Fibroblast of upper back skin (primary cell): Measurements from ENCODE around the gene USP13.
"Not testable (repeated sequence)": the region's sequence is repeated elsewhere in the genome, so short reads cannot be mapped to it uniquely, and the experiment has no call there.

ENCODE experiments used
- DNase-seq: peaks from one replicate; pipeline ENCODE4 v3.0.0-alpha.2; 2013

USP13 gene

GRCh38 chr3:179738998-179739397 is 86.2 kb downstream of the USP13 start:
- no peak for DNase-seq

- no peak for DNase-seq
These were observed 87.2 kb downstream of the USP13 start for GRCh38 chr3:179739816-179740594.

- DNase-seq = no peak
These were observed 91.1 kb downstream of the USP13 start for GRCh38 chr3:179743913-179744312.

GRCh38 chr3:179744667-179745066 is 91.8 kb downstream of the USP13 start:
- no peak for DNase-seq

- DNase-seq = no peak
These were observed 92.2 kb downstream of the USP13 start for GRCh38 chr3:179745079-179745478.

GRCh38 chr3:179745716-179746115 is 92.9 kb downstream of the USP13 start:
- DNase-seq = no peak

- peak; percentile 30 for DNase-seq
These were observed 98.0 kb downstream of the USP13 start for GRCh38 chr3:179750720-179751328.

- peak; percentile 40 for DNase-seq
These were observed 108.1 kb downstream of the USP13 start for GRCh38 chr3:179760944-179761343.

- no peak for DNase-seq
These were observed 112.6 kb downstream of the USP13 start for GRCh38 chr3:179765396-179765795.

GRCh38 chr3:179766416-179767133 is 113.7 kb downstream of the USP13 start:
- no peak for DNase-seq

GRCh38 chr3:179768080-179768479 is 115.2 kb downstream of the USP13 start:
- DNase-seq = peak; percentile 86

- peak; percentile 4 for DNase-seq
These were observed 116.8 kb downstream of the USP13 start for GRCh38 chr3:179769411-179770247.

GRCh38 chr3:179771797-179772196 is 119.0 kb downstream of the USP13 start:
- DNase-seq = no peak

GRCh38 chr3:179772297-179772696 is 119.5 kb downstream of the USP13 start:
- no peak for DNase-seq

GRCh38 chr3:179775416-179776122 is 122.7 kb downstream of the USP13 start:
- no peak for DNase-seq

- not testable (repeated sequence) for DNase-seq
These were observed 130.0 kb downstream of the USP13 start for GRCh38 chr3:179782841-179783240.

- no peak for DNase-seq
These were observed 136.2 kb downstream of the USP13 start for GRCh38 chr3:179788996-179789395.

- DNase-seq = no peak
These were observed 139.0 kb downstream of the USP13 start for GRCh38 chr3:179791793-179792192.

- DNase-seq = no peak
These were observed 141.5 kb downstream of the USP13 start for GRCh38 chr3:179794355-179794754.

- peak; percentile 31 for DNase-seq
These were observed 143.6 kb downstream of the USP13 start for GRCh38 chr3:179796421-179796820.

- no peak for DNase-seq
These were observed 144.4 kb downstream of the USP13 start for GRCh38 chr3:179797192-179797591.

GRCh38 chr3:179801263-179801662 is 148.4 kb downstream of the USP13 start:
- DNase-seq = peak; percentile 95
